Dedifferentiated amniotic fluid mesenchymal stem cell (primary cell): ENCODE data around the gene PCDH1.
A peak's percentile ranks its signal among the peaks of the same experiment; 100 is the strongest.

Experiments used
- DNase-seq: peaks from one replicate; pipeline ENCODE4 v3.0.0-alpha.2; 2016; ENCODE audit errors: extremely low spot score

Gene PCDH1

DNA sequence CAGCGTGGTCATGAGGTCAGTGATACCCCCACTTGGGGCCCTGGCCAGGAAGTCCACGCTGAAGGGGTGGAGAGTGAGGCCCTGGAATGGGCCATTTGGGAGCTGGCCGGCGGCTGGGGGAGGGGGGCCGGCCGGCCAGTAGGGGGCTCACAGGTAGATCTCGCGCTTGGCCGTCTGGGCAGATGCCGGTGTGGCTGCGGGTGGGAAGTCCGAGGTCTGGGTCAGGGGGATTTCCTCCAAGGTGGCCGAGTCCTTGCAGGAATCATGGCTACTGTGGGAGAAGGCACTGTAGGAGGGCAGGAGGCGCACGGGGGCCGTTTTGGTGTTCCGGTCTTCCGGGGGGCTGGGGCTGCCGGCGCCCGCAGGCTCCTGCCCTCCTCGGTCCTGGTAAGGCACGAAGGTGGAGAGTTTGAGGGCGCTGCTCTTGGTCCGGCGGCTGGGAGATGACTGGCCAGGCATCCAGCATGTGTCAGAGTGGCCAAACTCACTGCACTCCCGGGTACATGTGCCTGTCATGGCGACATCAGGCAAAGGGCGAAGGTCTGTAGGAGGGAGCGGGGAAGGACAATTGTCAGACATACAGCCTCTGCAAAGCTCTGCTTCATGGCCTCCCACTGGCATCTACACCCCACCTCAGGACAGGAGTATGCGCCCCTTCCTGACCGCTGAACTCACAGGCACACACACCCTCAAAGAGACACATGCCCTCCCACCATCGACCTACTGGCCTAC is 24.1 kb downstream of the PCDH1 start:
- no peak for DNase-seq

DNA sequence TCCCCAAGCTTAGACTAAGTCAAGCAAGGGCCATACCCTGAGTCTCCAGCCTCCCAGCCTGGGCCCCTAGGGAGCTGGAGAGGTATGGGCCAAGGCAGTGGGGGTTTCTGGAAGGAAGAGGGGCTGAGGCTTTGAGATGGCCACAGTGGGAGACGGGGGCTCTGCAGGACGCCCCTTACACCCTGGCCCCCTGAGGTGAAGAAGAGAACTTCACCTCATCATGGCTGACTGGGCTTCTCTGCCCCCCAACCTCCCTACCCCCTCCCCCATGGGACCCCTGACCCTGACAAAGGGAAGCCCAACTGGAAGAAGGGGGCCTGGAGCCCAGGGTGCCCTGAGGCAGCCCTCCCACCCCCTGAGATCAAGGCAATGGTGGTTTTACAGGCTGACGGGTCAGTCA is 25.8 kb downstream of the PCDH1 start:
- no peak for DNase-seq

DNA sequence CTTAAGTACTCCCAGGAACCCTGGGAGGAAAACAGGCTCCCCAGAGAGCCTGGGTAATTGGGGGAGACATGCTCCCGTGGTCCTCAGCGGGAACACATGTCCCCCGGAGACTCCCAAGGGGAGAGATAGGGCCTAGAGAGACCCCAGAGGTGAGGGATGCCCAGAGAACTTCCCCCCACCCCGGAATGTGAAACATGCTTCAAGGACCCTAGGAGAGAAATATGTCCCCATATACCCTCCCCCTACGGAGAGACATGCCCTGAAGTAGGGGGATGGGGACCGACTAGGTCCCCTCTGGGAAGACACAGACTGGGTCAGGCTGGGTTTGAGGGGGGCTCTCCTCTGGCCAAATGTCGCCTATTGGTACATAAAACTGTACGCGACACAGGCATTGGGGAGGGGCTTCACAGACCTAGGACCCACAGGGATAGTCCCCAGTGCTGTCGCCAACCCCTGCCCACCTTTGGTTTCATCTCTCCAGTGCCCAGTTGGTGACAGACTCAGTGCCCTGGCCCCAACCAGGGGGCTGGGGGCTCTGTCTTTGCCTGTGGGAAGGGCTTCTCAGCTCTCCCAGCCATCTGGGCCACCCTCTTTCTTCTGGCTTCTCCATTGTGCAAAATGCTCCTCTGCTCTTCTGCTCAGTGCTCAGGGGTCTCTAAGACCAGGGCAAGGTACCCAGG is 26.9 kb downstream of the PCDH1 start:
- no peak for DNase-seq

DNA sequence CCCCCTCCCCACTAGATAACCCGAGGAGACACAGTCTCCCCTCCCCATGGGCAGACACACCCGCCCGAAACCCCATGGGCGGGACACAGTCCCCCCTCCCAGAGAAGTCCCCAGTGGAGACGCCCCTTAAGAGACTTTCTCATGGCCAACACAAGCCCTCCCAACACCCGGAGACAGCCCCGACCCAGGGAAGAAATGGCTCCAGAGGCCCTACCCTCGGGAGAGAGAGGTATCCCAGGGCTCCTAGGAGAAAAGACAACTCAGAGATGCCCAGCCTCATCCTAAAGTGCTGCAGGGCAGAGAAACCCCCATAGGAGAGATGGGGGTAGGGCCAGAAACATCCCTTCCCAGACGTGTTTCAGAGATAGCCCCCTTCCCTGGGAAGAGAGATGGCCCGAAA is 27.4 kb downstream of the PCDH1 start:
- DNase-seq = no peak

DNA sequence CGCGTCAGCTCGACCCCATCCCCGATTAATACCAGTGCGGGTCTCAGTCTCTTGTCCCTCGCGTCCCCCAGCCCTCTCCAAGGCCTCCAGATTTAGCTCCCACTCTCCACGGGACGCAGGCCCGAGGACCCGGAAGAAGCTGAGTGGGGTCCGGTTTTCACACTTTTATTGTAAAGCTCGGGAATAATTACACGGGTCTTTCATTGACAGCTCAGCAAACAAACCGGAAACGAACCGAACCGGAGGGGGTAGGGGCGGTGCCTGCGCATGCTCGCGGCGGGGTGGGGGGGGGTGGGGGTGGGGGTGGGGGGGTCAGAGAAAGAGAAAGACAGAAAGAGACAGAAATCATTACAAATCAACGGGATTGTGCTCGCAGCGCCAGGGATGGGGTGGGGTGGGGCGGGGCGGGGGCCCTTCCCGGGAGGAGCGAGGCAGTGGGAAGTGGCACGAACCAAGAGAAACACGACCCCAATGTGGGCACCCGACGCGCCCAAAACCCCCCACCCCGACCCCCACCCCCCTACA is 27.9 kb downstream of the PCDH1 start:
- no peak for DNase-seq

DNA sequence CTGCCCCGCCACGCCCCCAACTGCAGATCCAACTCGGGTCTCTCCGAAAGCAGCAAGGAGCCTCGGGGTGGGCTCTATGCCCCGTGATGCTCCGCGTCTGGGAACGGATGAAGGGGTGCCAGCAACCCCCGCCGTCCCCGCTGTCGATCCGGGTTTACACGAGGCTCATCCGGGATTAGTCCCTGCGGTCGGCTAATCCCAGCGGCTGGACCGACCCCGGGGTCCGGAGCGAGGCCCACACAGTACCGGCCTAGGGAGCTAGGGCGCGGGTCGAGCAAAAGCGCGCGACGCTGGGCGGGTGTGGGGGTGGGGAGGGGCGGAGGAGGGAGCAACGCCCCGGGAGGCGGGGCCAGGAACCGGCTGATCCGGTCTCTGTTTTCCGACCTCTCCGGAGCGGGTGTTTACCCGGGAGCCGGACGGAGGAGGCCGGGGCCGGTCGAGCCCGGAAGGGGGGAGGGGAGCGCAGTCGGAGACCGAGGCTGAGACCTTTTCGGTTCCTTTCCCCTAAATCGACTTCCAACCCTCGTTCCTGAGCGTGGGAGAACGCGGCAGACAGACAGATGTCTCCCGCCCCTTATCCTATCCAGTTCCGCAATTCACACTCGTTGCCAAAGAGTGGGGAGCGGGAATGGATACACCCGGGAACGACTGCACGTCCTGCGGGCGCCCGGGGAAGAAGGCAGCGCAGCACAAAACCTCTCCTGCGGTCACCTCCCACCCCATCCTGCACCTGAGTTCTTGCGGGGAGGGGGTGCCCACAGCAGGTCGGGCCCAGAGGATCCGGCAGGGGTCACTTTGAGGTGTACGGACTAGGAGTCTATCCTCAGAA is 28.6 kb downstream of the PCDH1 start:
- DNase-seq = peak; percentile 35

DNA sequence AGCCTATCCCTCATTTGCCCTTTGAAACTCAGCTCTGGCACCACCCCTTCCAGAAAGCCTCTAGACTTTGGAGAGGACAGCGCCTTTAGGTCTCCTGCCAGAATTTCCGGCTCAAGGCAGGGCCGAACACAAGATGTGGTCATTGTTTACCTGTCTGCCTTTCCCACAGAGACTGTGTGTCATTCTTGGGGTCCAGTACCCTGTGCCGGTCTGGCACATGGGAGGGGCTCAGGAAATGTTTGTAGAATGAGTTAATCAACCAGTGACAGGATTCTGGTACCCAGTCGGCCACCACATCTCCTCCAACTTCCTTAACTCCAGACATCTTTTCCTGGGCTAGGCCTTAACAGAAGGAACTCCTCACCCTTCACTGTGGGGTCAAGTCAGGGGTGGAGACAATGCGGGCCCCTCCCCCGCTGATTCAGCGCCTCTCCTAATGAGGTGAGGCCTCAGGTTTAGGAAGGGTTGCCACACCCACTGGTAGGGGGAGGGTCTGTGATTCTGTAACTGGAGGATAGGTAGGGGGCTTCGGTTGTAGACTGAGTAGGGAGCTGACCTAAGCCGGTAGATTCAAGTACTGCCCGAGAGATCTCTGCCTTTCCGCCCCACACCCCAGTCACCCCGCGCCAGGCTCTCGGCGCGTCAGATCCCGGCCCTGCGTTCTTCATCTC is 29.3 kb downstream of the PCDH1 start:
- DNase-seq = no peak

DNA sequence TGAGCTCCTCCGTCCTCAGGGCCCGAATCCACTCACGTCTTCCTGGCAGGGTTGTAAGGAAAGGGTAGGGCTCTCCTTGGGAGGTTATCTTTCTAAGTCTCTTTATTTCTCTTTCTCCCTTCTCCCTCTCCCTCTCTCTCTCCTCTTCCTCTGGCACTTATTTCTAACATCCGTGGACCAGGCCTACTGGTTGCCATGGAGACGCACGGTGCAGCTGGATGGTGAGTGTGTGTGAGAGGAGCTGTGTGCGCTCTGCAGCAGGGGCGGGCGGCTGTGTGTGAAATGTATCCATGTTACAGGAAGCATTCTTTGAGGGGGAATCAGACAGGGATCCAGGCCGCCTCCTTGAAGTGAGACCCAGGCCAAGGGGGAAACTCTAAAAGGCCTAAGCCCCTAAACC is 32.2 kb downstream of the PCDH1 start:
- no peak for DNase-seq

DNA sequence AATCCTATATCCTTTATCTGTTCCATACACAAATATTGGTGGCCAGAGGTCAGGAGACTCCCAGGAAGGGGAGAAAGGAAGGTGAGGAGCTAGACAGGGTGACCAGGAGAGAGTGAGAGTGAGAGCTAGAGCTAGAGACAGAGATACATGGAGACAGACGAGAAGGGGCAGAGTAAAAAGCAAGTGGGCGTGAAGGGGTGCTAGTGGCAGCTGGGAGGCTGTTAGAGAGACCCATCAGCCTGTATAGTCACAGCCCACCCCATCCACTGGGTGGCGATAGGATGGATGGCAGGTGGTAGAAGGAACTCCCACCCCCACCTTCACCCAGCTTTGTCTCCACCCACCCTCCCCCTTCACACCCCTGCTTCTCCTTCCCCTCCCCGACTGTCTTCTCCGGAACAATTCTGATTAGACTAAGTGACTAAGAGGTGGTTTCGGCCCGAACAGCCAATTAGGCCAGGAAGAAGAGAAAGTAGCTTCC is 32.8 kb downstream of the PCDH1 start:
- DNase-seq = no peak

DNA sequence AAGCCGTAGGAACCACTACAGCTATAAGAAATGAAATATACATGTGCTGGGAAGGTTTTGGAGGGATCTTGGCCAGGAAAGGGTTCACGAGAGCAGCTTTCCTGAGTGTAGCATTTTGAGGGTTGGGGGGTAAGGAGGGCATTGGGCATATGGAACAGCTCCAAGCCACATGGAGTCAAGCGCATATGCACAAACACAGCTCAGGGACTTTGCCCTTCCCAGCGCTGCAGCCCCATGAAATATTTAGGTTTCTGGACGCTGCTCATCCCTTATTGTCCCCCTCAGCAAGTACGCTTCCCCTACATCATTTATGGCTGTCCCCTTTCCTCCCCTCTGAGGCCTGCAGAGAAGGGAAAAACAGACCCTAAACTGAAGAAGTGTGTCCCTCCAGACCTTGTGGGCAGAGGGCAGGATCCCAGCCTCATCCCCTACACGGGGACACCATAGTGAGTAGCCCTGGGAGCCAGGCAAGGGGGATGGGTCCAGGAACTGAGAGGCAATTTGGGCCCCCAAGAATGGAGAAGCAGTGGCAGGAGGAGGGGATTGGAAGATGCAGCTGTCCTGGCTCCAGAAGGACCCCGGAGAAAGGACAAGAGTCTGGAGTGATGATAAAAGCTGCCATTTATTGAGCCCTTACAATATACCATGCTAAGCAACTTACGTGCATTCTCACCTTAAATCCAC is 33.7 kb downstream of the PCDH1 start:
- DNase-seq = no peak

DNA sequence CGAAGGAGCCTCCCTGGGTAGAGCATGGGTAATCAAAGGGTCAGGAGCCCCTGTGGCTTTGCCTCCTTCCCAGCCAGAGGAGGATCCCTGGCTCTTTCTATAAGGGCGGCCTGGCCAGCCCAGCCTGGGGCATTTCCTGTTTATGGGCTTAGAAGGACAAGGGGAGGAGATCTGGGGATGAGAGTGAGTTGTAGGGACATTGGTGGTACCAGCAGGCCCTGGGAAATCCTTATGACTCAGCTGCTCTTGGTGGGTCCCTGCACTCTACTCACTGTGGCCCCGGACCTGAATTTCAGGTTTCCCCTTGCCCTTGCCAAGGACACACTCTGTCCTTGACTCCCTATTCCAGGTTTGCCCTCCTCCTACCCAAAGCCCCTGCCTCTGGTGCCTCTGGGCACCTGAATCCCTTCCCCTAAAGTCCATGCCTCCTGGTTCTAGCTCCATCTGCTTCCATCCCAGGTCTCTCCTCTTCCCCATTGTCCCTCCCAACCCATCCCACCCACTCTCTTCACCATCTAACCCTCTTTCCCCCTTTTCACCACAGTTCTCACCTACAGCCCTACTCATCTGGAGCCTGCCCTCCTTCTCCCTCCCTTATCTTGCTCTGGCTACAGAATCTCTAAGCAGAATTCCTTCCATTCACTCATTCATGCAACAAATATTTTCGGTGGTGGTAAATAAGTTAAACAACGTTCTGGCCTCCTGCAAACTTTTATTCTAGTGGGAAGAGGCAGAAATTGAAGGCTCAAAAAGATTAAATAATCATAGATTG is 34.9 kb downstream of the PCDH1 start:
- no peak for DNase-seq

DNA sequence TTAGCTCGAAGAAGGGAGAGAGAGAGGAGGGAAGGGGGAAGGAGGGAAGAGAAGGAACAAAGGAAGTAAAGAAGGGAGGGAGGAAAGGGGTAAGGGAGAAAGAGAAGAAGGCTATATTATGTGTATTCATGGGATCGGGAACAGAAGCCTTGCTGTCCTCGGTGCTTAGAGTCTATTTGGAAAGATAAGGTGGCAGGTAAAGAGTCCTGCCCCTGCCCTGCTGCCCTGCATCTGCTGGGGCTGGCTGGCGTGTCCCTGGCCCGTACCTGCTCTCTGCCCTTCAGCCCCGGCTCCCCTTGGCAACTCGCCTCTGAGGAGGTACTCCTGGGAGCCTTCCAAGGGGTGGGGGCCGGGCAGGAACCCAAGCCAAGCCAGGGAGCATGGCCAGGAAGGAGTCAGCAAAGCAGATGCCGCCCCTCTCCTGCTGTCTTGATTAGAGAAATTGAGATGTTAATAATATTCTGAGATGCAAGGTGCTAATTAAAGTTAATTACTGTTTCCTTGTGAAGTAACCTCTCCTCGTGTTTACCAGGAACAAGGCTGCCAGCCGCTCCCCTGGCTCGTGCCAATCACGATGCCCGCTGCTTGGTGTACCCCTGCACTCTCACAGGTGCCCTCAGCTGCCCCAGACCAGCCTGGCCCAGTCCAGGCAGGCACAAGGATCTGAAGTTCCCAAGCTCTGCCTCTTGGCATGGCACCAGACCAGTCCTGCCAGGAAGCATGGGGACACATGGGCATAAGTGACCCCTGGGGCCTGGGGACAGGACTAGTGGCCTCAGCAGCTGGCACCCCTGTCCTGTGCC is 36.6 kb downstream of the PCDH1 start:
- no peak for DNase-seq

DNA sequence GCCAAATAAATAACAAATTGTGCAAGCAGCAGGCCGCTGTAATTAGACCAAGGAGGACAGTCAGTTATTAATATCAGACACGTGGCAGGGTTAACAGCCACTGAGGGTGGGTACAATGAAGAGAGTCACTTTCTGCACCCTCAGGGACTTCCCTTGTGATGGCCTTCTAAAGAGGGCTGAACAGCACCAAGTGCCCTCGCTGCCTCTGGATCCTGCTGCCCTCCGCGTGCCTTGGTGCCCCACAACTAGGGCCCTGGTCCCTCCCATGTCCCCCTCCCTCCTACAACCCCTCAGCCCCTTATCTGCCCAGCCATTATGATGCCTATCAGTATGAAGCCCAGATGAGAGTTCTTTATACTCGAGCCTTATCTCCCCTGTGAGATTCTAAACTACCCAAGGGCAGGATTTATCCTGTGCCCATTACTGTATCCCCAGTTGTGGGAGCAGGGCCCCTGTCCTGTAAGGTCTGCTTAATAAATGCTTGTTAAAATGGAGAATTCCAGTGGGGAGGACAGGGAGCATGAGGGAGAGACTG is 37.3 kb downstream of the PCDH1 start:
- no peak for DNase-seq

DNA sequence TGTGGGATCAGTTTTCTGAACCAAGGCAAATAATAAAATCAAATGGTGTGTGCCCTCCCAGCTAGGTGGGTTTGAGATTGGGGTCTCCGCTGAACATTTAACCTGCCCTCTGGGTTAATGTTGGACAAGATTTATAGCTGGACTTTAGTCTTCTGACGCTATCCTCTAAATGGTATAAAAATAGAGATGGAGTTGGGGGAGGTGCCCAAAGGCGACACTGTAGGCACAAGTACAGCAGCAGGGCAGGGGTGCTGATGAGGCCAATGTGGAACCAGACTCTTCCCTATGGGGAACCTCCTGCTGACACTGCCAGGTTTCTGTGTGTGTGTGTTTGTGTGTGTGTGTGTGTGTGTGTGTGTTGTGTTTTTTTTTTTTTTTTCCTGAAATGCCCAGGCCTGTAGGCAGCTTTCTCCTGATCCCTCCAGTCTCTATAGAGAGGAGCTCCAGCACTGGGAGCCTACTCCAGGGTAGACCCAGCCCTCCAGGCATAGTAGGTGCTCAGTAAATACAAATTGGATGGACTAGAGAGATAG is 37.9 kb downstream of the PCDH1 start:
- DNase-seq = no peak

DNA sequence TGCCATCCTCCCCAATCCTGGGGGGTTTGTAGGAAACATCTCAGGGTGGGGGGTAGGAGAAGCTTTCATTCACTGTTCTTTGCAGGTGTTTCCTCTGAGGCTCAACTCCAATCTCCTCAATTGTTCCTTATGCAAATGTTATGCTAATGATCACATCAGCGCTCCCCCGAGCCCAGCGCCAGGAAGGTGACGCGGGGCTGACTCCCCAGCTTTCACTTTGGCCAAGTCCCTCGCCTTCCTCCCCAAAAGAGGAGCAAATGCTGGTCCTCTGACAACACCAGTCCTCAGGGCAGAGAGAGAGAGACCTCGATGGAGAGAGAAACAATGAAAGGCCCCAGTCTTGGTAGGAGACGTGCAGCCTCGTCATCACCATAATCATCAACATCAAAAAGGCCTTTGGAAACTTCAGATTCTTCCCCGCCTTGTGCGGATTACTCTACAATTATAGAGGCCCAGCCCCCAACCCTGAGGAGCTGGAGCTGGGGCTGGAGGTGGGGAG is 39.1 kb downstream of the PCDH1 start:
- DNase-seq = no peak

DNA sequence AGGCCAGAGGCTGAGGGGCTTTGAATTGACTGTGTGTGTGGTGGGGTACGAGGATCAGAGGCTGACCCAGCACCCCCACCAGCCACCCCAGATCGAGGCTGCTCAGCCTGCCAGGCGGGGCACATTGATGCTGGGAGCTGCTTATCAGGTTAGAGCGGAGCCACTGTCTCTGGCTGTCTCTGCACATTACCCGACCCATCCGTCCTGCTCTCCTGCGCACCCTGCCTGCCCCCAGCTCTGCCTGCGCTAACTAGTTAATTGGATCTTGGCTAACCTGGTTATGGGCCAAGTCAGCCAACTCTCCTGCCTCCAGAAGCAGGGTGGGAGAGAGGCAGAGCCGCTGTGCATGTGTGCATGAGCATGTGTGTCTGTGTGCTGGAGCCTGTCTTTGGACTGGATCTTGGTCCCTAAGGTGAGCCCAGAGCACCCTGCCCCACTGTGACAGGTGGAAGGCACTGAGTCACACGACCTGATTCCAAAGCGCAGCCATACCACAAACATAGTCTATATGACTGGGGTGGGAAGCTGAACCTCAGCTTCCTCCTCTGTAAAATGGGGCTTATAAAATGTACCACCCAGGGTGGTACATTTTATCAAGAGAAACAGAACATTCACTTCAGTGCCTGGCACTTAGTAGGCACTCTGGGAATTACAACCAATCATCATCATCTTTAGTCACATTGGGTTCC is 39.7 kb downstream of the PCDH1 start:
- DNase-seq = no peak

DNA sequence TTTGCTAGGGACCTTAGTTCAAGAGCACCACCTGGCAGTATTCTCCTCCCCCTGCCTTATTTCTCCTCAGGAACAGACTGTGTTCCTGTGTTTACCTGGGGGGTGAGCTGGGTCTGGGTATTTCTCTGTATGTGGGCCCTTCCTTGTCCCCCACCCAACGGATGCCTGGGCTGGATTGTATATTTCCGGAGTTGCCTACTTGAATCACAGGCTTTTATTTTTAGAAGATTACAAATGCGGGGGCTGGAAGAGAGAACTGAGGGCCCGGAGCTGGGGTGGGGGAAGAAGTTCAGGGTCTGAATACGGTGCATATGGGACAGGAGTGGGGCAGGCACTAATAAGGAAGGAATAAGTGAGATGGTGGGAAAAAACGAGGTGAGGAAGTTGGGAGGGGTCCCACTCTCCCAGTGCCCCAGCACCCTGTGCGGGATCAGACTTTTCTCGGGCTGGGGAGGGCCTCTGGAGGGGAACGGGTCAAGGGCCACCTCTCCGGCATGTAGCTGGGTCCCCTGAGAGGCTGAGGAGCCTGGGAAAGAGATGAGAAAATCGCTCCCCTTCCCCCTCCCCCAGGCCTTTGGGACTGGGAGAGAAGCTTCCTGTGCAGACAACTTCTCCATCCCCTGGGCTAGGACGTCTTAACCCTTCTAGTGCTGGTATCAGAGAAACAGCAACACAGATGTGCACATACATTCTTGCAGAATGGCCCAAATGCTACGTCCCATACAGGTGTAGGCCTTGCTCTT is 42.1 kb downstream of the PCDH1 start:
- DNase-seq = peak; percentile 43

DNA sequence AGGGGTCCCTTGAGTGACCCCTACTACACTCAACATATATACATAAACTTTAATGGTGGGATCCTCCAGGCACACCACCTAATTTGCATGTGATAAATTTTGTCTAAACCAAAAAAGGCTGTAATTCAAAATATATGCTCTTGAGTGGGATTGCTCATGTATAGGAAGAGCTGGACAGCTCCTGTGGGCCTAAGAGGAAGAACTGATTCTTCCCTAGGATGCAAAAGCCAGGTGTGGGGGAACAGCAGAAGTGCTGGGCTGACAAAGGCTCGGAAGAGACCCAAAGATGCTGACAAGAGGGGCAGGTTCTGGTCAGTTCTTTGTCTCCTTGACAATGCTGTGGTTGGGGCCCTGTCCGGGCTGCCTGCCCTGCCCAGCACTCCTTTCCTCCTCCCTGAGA is 43.9 kb downstream of the PCDH1 start:
- DNase-seq = no peak
